Lung (tissue), 12 donors: ENCODE results near the gene RPL26. TPM values are rescaled to one million over a fixed set of nuclear protein-coding genes. Genes with fewer than 3 reads are reported as not detected.

ENCODE experiments used
- ATAC-seq: fragments of 200-7000 bp; cut with Tn5 transposase; one replicate; pipeline ENCODE4 v1.9.1; 2020; ENCODE audit warnings: moderate number of reproducible peaks; ENCODE audit not compliant: insufficient read depth, low FRiP score
- DNase-seq, 3 donors: peaks; one replicate each; pipeline ENCODE4 v3.0.0-alpha.2; 2013 to 2017
- H3K27ac ChIP-seq, 2 donors: one replicate each; pipeline ENCODE4 v1.5.1; 2013; ENCODE audit warnings: mild to moderate bottlenecking in 2 of 2, moderate library complexity in 2 of 2, control low read depth in 1 of 2, inconsistent platforms in 1 of 2, low read depth in 1 of 2, low read length in 1 of 2
- H3K27me3 ChIP-seq, 3 donors: one replicate each; pipeline ENCODE4 v1.5.1; 2013; ENCODE audit warnings: low read length in 2 of 3; ENCODE audit not compliant: control insufficient read depth in 3 of 3, insufficient read depth in 3 of 3
- H3K36me3 ChIP-seq, 4 donors: one replicate each; pipeline ENCODE4 v1.5.1; 2013; ENCODE audit warnings: low read length in 4 of 4, mild to moderate bottlenecking in 1 of 4, moderate library complexity in 1 of 4; ENCODE audit not compliant: control insufficient read depth in 4 of 4, insufficient read depth in 4 of 4
- H3K4me1 ChIP-seq, 5 donors: one replicate each; pipeline ENCODE4 v1.5.1; 2013; ENCODE audit warnings: low read length in 5 of 5, mild to moderate bottlenecking in 2 of 5, moderate library complexity in 1 of 5; ENCODE audit not compliant: control insufficient read depth in 5 of 5, insufficient read depth in 5 of 5
- H3K4me3 ChIP-seq: one replicate; pipeline ENCODE4 v1.5.1; 2013; ENCODE audit warnings: mild to moderate bottlenecking, control low read depth, moderate library complexity
- H3K9ac ChIP-seq, 2 donors: one replicate each; pipeline ENCODE4 v1.5.1; 2013; ENCODE audit warnings: low read length in 2 of 2, control low read depth in 1 of 2; ENCODE audit not compliant: insufficient read depth in 1 of 2
- H3K9me3 ChIP-seq, 4 donors: one replicate each; pipeline ENCODE4 v1.5.1; 2013; ENCODE audit warnings: low read length in 3 of 4, mild to moderate bottlenecking in 1 of 4, moderate library complexity in 1 of 4; ENCODE audit not compliant: control insufficient read depth in 4 of 4, insufficient read depth in 3 of 4
- WGBS, 2 donors: extraction: QIAGEN DNeasy Blood & Tissue Kit; methylation state at CpG; one replicate each; pipeline ENCODE4 v1.1.7; 2013; 5-methylcytosine and 5-hydroxymethylcytosine counted together
- polyA plus RNA-seq, 2 donors: library from polyadenylated mRNA; stranded (reverse); fragments of 200-250 nt; gene quantifications; one replicate each; pipeline ENCODE4 v1.2.1, GENCODE V29; 2013
- total RNA-seq, 2 donors: library from RNA; depleted of rRNA in 1 of 2; stranded (reverse); fragments of >200 nt in 1 of 2; gene quantifications; one replicate each; pipeline ENCODE4 v1.2.1, GENCODE V29; 2014 to 2021
- TF ChIP-seq, protein P1 (sequence below): IDR thresholded peaks from 2 replicates; pipeline ENCODE4 v1.5.1; 2012; ENCODE audit warnings: mild to moderate bottlenecking; ENCODE audit errors: control extremely low read depth, extremely low read depth
- donor health status: control.
- donor health status: control.
- donor health status: Bipolar disorder and iron deficiency.
- donor health status: healthy.
- donor health status: DM: yes; HTN: yes; CAD: no.

The RPL26 gene
- total and polyA plus RNA-seq, 4 donors = 1,016 to 2,820 (median 2,607) TPM

DNA sequence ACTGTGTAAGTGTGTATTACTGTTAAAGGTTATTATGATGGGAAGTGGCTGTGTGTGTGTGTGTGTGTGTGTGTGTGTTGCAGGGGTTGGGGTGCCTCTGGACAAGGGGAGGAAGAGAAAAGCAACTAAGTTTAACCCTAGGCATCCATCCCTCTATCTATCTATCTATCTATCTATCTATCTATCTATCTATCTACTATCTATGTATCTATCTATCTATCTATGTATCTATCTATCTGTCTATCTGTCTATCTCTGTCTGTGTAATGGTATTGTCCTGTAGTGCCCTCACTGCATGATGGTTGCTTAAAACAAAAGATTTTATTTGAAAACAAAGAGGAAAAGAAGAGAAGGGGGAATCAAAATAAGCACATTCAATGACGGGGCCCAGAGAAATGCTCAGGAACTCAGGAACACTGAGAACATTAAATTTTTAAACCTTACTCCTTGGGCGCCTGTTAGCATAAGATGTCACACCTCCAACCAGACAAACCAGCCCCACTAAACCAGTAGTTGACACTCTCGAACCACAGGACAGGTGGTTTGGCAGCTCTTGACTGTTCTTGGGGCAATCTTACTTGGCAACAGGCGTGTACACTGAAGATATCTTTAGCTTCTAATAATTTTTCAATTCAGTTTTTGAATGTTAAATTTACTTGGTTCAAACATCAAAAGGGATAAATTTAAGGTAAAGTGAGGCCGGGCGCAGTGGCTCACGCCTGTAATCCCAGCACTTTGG, 5.1 kb upstream of the RPL26 start:
- H3K4me1 ChIP-seq = peaks cover 0 to 9% (median 0%) of the 10 kb centered on the region in 5 donors
- H3K9ac ChIP-seq = no peak overlapping the region
- no peak overlapping the region for H3K4me3 ChIP-seq
- H3K36me3 ChIP-seq = no peaks in the 10 kb centered on the region
- 89 to 97% methylated on average over 7 of the region's 7 CpGs for WGBS, 2 donors
- TF ChIP-seq, protein P1, sequence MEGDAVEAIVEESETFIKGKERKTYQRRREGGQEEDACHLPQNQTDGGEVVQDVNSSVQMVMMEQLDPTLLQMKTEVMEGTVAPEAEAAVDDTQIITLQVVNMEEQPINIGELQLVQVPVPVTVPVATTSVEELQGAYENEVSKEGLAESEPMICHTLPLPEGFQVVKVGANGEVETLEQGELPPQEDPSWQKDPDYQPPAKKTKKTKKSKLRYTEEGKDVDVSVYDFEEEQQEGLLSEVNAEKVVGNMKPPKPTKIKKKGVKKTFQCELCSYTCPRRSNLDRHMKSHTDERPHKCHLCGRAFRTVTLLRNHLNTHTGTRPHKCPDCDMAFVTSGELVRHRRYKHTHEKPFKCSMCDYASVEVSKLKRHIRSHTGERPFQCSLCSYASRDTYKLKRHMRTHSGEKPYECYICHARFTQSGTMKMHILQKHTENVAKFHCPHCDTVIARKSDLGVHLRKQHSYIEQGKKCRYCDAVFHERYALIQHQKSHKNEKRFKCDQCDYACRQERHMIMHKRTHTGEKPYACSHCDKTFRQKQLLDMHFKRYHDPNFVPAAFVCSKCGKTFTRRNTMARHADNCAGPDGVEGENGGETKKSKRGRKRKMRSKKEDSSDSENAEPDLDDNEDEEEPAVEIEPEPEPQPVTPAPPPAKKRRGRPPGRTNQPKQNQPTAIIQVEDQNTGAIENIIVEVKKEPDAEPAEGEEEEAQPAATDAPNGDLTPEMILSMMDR = no peak
- no peak overlapping the region for H3K27ac ChIP-seq
- DNase-seq (no peak), ATAC-seq (no peak)
- H3K9me3 ChIP-seq = no peaks in the 10 kb centered on the region
- H3K27me3 ChIP-seq = no peaks in the 10 kb centered on the region

DNA sequence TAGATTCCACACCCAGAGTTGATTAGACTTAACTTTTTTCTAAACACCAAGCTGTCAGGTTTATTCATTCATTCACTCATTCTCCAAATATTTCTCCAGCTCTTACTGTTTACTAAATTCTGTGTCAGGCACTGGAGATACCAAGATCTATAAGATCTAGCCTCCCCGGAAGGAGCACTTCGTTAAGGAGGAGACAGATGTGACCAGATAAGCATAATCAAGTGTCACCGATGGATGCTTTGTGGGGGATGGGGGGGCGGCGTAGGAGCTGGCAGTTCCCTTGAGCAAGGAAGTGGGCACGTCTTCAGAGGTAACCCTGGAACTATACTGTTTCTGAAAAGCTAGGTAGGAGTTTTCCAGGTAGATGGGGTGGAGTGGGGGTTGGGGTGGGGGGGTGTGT, 3.8 kb upstream of the RPL26 start:
- WGBS, 2 donors = 65 to 74% methylated on average over 6 of the region's 6 CpGs
- ATAC-seq = no peak
- Histone ChIP-seq H3K36me3 (peaks cover 0 to 2% (median 0%) of the 10 kb centered on the region in 4 donors), H3K4me1 (peaks cover 0 to 9% (median 3%) of the 10 kb centered on the region in 5 donors), H3K9me3 (no peaks in the 10 kb centered on the region), H3K27me3 (no peaks in the 10 kb centered on the region), H3K27ac (no peak overlapping the region), H3K4me3 (no peak overlapping the region), H3K9ac (no peak overlapping the region)
- no peak for DNase-seq
- TF ChIP-seq, protein P1 = no peak

DNA sequence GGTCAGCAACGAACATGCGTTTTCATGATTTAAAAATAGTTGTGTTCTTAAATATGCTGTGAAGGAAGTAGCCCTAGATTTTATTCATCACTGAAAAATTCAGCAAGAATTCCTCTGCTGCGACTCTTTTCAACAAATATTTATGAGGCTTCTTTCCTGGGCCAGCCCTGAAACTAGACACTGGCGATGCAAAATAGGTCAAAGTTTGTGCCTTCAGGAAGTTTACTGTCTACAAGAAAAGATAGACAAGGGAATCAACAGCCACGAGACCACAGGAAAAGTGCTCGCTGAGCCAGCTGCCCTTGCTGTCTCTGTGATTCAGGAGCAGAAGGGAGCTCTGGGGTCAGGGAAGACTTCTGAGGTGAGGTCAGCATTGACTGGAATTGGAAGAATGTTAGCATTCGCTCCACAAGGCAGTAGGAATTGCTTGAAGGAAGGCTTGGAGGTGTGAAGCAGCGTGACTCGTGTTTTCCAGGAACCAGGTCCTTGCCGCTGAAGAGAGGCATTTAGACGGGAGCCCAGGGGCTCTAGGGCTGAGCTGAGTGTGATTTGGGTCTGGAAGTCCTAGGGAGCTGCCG, 1.9 kb upstream of the RPL26 start:
- peak overlapping the region in 1 of 2 donors; percentile 73 for H3K27ac ChIP-seq
- no peak overlapping the region for H3K4me3 ChIP-seq
- H3K9me3 ChIP-seq = no peaks in the 10 kb centered on the region
- ATAC-seq = no peak
- peaks cover 10 to 19% (median 13%) of the 10 kb centered on the region in 4 donors for H3K36me3 ChIP-seq
- peaks cover 7 to 21% (median 15%) of the 10 kb centered on the region in 5 donors for H3K4me1 ChIP-seq
- WGBS, 2 donors = 66 to 74% methylated on average over 12 of the region's 12 CpGs
- DNase-seq = no peak
- H3K9ac ChIP-seq = no peak overlapping the region
- TF ChIP-seq, protein P1 = no peak
- no peaks in the 10 kb centered on the region for H3K27me3 ChIP-seq
